ENCODE results near the gene GPS1.

Gene GPS1

DNA sequence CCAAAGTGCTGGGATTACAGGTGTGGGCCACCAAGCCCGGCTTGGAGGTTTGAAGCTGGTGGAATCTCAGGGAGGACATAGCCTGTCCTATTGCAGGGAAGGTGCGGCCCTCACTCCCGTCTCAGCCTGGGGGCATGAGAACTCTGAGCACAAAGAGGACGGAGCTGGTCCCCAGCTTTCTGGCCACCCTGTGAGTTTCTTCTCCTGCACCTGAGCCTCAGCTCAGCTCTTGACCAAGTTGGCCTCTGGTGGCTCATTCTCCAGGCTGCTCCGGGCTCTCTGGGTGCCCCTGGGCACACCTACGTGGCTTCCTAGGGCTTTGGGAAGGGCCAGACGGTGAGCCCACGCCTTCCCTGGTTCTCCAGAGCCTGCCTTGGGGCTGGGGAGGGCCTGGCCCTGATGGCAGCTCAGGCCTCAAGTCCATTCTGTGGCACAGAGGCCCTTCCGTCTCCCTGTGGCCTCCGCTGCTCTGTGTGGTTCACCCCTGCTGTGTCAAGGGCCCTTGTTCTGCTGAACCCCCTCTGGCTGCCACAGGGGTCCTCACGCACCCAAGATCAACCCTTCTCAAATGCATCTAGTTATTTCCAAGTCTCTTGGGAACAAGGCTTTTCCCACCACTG lies 53.2 kb downstream of the GPS1 start:
- Histone ChIP-seq H3K4me3 (ENCODE audit: low read length) (no peak overlapping the region), H3K27me3 (ENCODE audit: control insufficient read depth, insufficient read depth, low read length) (peaks cover 5% of the 10 kb centered on the region), H3K27ac (ENCODE audit: low read length) (no peak overlapping the region), H3K4me1 (ENCODE audit: control insufficient read depth, low read depth, low read length) (peaks cover 25% of the 10 kb centered on the region), H3K9ac (ENCODE audit: low read length) (no peak overlapping the region), H3K36me3 (ENCODE audit: control insufficient read depth, low read depth, low read length) (no peaks in the 10 kb centered on the region), H3K9me3 (ENCODE audit: control insufficient read depth, low read depth, low read length) (no peaks in the 10 kb centered on the region)

DNA sequence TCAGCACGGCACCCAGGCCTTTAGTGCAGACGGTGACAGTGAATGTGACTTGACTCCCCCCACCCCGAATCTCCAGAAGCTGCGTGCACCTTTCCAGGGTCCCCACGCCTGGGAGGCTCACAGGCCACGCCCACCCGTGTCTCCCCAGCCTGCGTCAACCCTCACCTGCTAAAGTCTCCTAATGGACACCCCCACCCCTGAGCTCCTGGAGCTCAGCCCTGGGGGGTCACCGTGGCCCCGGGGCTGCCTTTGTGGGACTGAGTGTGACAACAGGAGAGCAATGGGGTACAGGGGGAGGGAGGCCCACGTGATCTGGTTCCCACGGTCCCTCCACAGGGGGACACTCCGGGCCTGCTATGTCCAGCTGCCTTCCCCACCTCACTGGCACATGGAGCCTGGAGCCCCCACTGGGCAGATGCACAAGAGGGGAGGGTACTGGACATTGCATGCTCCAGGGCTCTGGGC lies 53.8 kb downstream of the GPS1 start:
- H3K4me1 ChIP-seq (ENCODE audit: control insufficient read depth, low read depth, low read length): peaks cover 25% of the 10 kb centered on the region
- no peak overlapping the region for H3K9ac ChIP-seq (ENCODE audit: low read length)
- H3K27me3 ChIP-seq (ENCODE audit: control insufficient read depth, insufficient read depth, low read length): peaks cover 5% of the 10 kb centered on the region
- no peaks in the 10 kb centered on the region for H3K9me3 ChIP-seq (ENCODE audit: control insufficient read depth, low read depth, low read length)
- H3K27ac ChIP-seq (ENCODE audit: low read length): no peak overlapping the region
- H3K36me3 ChIP-seq (ENCODE audit: control insufficient read depth, low read depth, low read length): no peaks in the 10 kb centered on the region
- no peak overlapping the region for H3K4me3 ChIP-seq (ENCODE audit: low read length)

- no peaks in the 10 kb centered on the region for H3K36me3 ChIP-seq (ENCODE audit: control insufficient read depth, low read depth, low read length)
Observed at GRCh38 chr17:82105882-82106687, 54.4 kb downstream of the GPS1 start.

GRCh38 chr17:82106688-82107305 lies 55.1 kb downstream of the GPS1 start:
- no peak overlapping the region for H3K27ac ChIP-seq (ENCODE audit: low read length)
- H3K27me3 ChIP-seq (ENCODE audit: control insufficient read depth, insufficient read depth, low read length): peaks cover 5% of the 10 kb centered on the region
- peaks cover 25% of the 10 kb centered on the region for H3K4me1 ChIP-seq (ENCODE audit: control insufficient read depth, low read depth, low read length)
- H3K4me3 ChIP-seq (ENCODE audit: low read length): no peak overlapping the region
- H3K36me3 ChIP-seq (ENCODE audit: control insufficient read depth, low read depth, low read length): no peaks in the 10 kb centered on the region
- H3K9ac ChIP-seq (ENCODE audit: low read length): no peak overlapping the region
- no peaks in the 10 kb centered on the region for H3K9me3 ChIP-seq (ENCODE audit: control insufficient read depth, low read depth, low read length)

More at GRCh38 chr17:82105882-82106687, 54.4 kb downstream of the GPS1 start:
- H3K9me3 ChIP-seq (ENCODE audit: control insufficient read depth, low read depth, low read length): no peaks in the 10 kb centered on the region
- no peak overlapping the region for H3K9ac ChIP-seq (ENCODE audit: low read length)
- no peak overlapping the region for H3K27ac ChIP-seq (ENCODE audit: low read length)
- peaks cover 25% of the 10 kb centered on the region for H3K4me1 ChIP-seq (ENCODE audit: control insufficient read depth, low read depth, low read length)
- peaks cover 5% of the 10 kb centered on the region for H3K27me3 ChIP-seq (ENCODE audit: control insufficient read depth, insufficient read depth, low read length)
- H3K4me3 ChIP-seq (ENCODE audit: low read length): no peak overlapping the region

All from iPS-18a (cell line).